IMR-90 (cell line): Measurements from ENCODE around the gene FUT7. TPM values are rescaled to one million over a fixed set of nuclear protein-coding genes. Genes with fewer than 3 reads are reported as not detected.

Source experiments
- ATAC-seq: fragments of 200-7000 bp; cut with Tn5 transposase; 2 replicates; pipeline ENCODE4 v1.9.1; 2020; ENCODE audit warnings: low read depth, mild to moderate bottlenecking, moderate library complexity
- BruUV-seq: library from RNA; stranded (reverse); fragments of 400-500 nt; replicated peaks from 2 replicates; lab custom pipeline; 2021; lab: Mats Ljungman, UMichigan
- CTCF ChIA-PET: fragments of 300-600 bp; formaldehyde crosslinking; extraction: SDS; loops from one replicate; lab custom pipeline; 2021; ENCODE audit warnings: antibody characterized with exemption; lab: Yijun Ruan, JAX
- POLR2A ChIA-PET: fragments of 300-600 bp; sonication (Branson Sonifier 250); formaldehyde crosslinking; loops from one replicate; lab custom pipeline; 2022; ENCODE audit warnings: antibody characterized with exemption; ENCODE audit not compliant: unreplicated experiment; lab: Charles Lee
- DNase-seq: peaks from one replicate; pipeline ENCODE4 v3.0.0; 2013
- H2AFZ ChIP-seq: replicated peaks from 2 replicates; pipeline ENCODE3; 2013; ENCODE audit warnings: low read length, mild to moderate bottlenecking; ENCODE audit not compliant: poor library complexity
- H2AK5ac ChIP-seq: 2 replicates; pipeline ENCODE4 v1.6.1; 2013; ENCODE audit warnings: low read depth, low read length, inconsistent platforms
- H2AK9ac ChIP-seq: replicated peaks from 2 replicates; pipeline ENCODE3; 2013; ENCODE audit warnings: mild to moderate bottlenecking, low read depth, low read length, moderate library complexity; ENCODE audit not compliant: poor library complexity
- H2BK120ac ChIP-seq: 2 replicates; pipeline ENCODE4 v1.6.1; 2013; ENCODE audit warnings: low read depth, low read length, inconsistent platforms
- H2BK15ac ChIP-seq: 3 replicates; pipeline ENCODE4 v1.6.1; 2013; ENCODE audit warnings: low read depth, low read length, inconsistent platforms
- H2BK20ac ChIP-seq: 2 replicates; pipeline ENCODE4 v1.6.1; 2013; ENCODE audit warnings: low read depth, mild to moderate bottlenecking, inconsistent platforms, low read length, moderate library complexity
- H2BK5ac ChIP-seq: 2 replicates; pipeline ENCODE4 v1.6.1; 2013; ENCODE audit warnings: mild to moderate bottlenecking, low read depth, low read length, inconsistent platforms; ENCODE audit not compliant: poor library complexity, severe bottlenecking
- H3K14ac ChIP-seq: replicated peaks from 2 replicates; pipeline ENCODE4 v1.6.1; 2013; ENCODE audit warnings: low read depth, low read length, inconsistent platforms
- H3K18ac ChIP-seq: 2 replicates; pipeline ENCODE4 v1.6.1; 2013; ENCODE audit warnings: low read depth, low read length, control low read depth
- H3K23ac ChIP-seq: 2 replicates; pipeline ENCODE4 v1.6.1; 2013; ENCODE audit warnings: low read depth, low read length, inconsistent platforms
- H3K27ac ChIP-seq: 2 replicates; pipeline ENCODE4 v1.5.1; 2013; ENCODE audit warnings: mild to moderate bottlenecking, control low read depth, low read length; ENCODE audit not compliant: insufficient read depth
- H3K27me3 ChIP-seq: 2 replicates; pipeline ENCODE4 v1.6.1; 2013; ENCODE audit warnings: low read length; ENCODE audit not compliant: control insufficient read depth, insufficient read depth
- H3K36me3 ChIP-seq: 2 replicates; pipeline ENCODE4 v1.6.1; 2013; ENCODE audit warnings: low read length, mixed read lengths; ENCODE audit not compliant: control insufficient read depth, insufficient read depth
- H3K4ac ChIP-seq: 2 replicates; pipeline ENCODE4 v1.6.1; 2013; ENCODE audit warnings: low read depth, low read length, inconsistent platforms
- H3K4me1 ChIP-seq: 2 replicates; pipeline ENCODE4 v1.6.1; 2013; ENCODE audit warnings: low read length, mixed read lengths; ENCODE audit not compliant: control insufficient read depth, insufficient read depth
- H3K4me2 ChIP-seq: 2 replicates; pipeline ENCODE4 v1.6.1; 2013; ENCODE audit warnings: low read depth, mild to moderate bottlenecking, control low read depth, low read length, moderate library complexity
- H3K4me3 ChIP-seq: 2 replicates; pipeline ENCODE4 v1.5.1; 2013; ENCODE audit warnings: low read depth, mild to moderate bottlenecking, control low read depth, low read length, moderate library complexity; ENCODE audit not compliant: insufficient read depth
- H3K56ac ChIP-seq: 2 replicates; pipeline ENCODE4 v1.6.1; 2013; ENCODE audit warnings: low read length, inconsistent platforms; ENCODE audit not compliant: insufficient read depth; ENCODE audit errors: extremely low read depth
- H3K79me1 ChIP-seq, 2 experiments: 2 replicates each; pipeline ENCODE4 v1.6.1; 2013; ENCODE audit warnings: low read length in 2 of 2, inconsistent platforms in 1 of 2, low read depth in 1 of 2
- H3K9ac ChIP-seq: 2 replicates; pipeline ENCODE4 v1.6.1; 2013; ENCODE audit warnings: low read depth, low read length, control low read depth
- H3K9me1 ChIP-seq: 2 replicates; pipeline ENCODE4 v1.6.1; 2013; ENCODE audit warnings: low read length, inconsistent platforms; ENCODE audit not compliant: insufficient read depth
- H3K9me3 ChIP-seq: 2 replicates; pipeline ENCODE4 v1.6.1; 2013; ENCODE audit warnings: low read length; ENCODE audit not compliant: control insufficient read depth, insufficient read depth
- H4K20me1 ChIP-seq: 2 replicates; pipeline ENCODE4 v1.6.1; 2013; ENCODE audit warnings: low read length, inconsistent platforms; ENCODE audit not compliant: insufficient read depth
- H4K5ac ChIP-seq: 2 replicates; pipeline ENCODE4 v1.6.1; 2013; ENCODE audit warnings: mild to moderate bottlenecking, low read depth, low read length, control low read depth
- H4K8ac ChIP-seq, 2 experiments: 2 replicates each; pipeline ENCODE4 v1.6.1; 2013; ENCODE audit warnings: low read depth in 2 of 2, low read length in 2 of 2, control low read depth in 1 of 2, inconsistent platforms in 1 of 2
- H4K91ac ChIP-seq: 2 replicates; pipeline ENCODE4 v1.6.1; 2013; ENCODE audit warnings: low read depth, low read length, inconsistent platforms; ENCODE audit not compliant: insufficient read depth
- CEBPB ChIP-seq: IDR thresholded peaks from 2 replicates; pipeline ENCODE4 v1.6.1; 2012; ENCODE audit warnings: low read depth, low read length, improper control_type of control experiment
- FOS ChIP-seq: fragments of 150-350 bp; IDR thresholded peaks from 2 replicates; pipeline ENCODE4 v1.6.1; 2016; ENCODE audit warnings: low read depth, low read length
- MAZ ChIP-seq: IDR thresholded peaks from 2 replicates; pipeline ENCODE4 v1.6.1; 2012; ENCODE audit warnings: low read depth, mild to moderate bottlenecking, low read length, improper control_type of control experiment, moderate library complexity, borderline replicate concordance
- NFE2L2 ChIP-seq: fragments of 150-350 bp; IDR thresholded peaks from 2 replicates; pipeline ENCODE4 v1.6.1; 2016; ENCODE audit warnings: low read depth, mild to moderate bottlenecking, low read length
- POLR2A ChIP-seq: IDR thresholded peaks from 2 replicates; pipeline ENCODE4 v1.6.1; 2012; ENCODE audit warnings: mild to moderate bottlenecking, low read depth, low read length
- RAD21 ChIP-seq: IDR thresholded peaks from 2 replicates; pipeline ENCODE4 v1.6.1; 2012; ENCODE audit warnings: low read length, improper control_type of control experiment
- RCOR1 ChIP-seq: IDR thresholded peaks from 2 replicates; pipeline ENCODE4 v1.6.1; 2012; ENCODE audit warnings: mild to moderate bottlenecking, low read length, improper control_type of control experiment; ENCODE audit not compliant: insufficient replicate concordance
- RFX5 ChIP-seq: IDR thresholded peaks from 2 replicates; pipeline ENCODE4 v1.8.0; 2012; ENCODE audit warnings: low read depth, mild to moderate bottlenecking, low read length, moderate library complexity
- WGBS, 2 experiments: methylation state at CpG; one replicate each; pipeline versions ENCODE4 v1.1.5 to v1.1.7; 2013; ENCODE audit warnings: missing lambda C conversion rate in 2 of 2; ENCODE audit not compliant: insufficient read length in 1 of 2; ENCODE audit errors: extremely low coverage in 2 of 2; 5-methylcytosine and 5-hydroxymethylcytosine counted together
- dilution Hi-C: fragments of 300-500 bp; cut with HindIII; formaldehyde crosslinking; loops from one replicate; pipeline ENCODE4 v1.14.3; 2018; ENCODE audit warnings: low sequenced_read_pairs; ENCODE audit not compliant: unreplicated experiment
- in situ Hi-C: fragments of 300-500 bp; cut with MboI; formaldehyde crosslinking; loops from 3 replicates; pipeline ENCODE4 v1.14.3; 2019; ENCODE audit warnings: low sequenced_read_pairs, inconsistent platforms, mixed read lengths
- intact Hi-C: fragments of 100-400 bp; cut with micrococcal nuclease; formaldehyde crosslinking; loops from 2 replicates; pipeline ENCODE4 v1.10.0; 2022
- polyA plus RNA-seq, 3 experiments: library from polyadenylated mRNA; depleted of rRNA; stranded (reverse); fragments of >200 nt; gene quantifications; 2 replicates each; pipeline ENCODE4 v1.2.3, GENCODE V29; 2012; ENCODE audit warnings: low replicate concordance in 1 of 3
- total RNA-seq: library from RNA; depleted of rRNA; stranded (reverse); fragments of >200 nt; gene quantifications from 2 replicates; pipeline ENCODE4 v1.2.3, GENCODE V29; 2012
- TF ChIP-seq, protein P1 (sequence below): conservative IDR thresholded peaks from 2 replicates; pipeline ENCODE4 v1.5.1; 2012; ENCODE audit warnings: mild to moderate bottlenecking, low read depth, low read length, improper control_type of control experiment
- TF ChIP-seq, protein P2 (sequence below): fragments of 150-350 bp; IDR thresholded peaks from 2 replicates; pipeline ENCODE4 v1.6.1; 2017; ENCODE audit warnings: mild to moderate bottlenecking, antibody characterized with exemption, low read length, low read depth

The FUT7 gene
- total and polyA plus RNA-seq, 2 of the 4 experiments (the other 2 are of a cell fraction): not detected

DNA sequence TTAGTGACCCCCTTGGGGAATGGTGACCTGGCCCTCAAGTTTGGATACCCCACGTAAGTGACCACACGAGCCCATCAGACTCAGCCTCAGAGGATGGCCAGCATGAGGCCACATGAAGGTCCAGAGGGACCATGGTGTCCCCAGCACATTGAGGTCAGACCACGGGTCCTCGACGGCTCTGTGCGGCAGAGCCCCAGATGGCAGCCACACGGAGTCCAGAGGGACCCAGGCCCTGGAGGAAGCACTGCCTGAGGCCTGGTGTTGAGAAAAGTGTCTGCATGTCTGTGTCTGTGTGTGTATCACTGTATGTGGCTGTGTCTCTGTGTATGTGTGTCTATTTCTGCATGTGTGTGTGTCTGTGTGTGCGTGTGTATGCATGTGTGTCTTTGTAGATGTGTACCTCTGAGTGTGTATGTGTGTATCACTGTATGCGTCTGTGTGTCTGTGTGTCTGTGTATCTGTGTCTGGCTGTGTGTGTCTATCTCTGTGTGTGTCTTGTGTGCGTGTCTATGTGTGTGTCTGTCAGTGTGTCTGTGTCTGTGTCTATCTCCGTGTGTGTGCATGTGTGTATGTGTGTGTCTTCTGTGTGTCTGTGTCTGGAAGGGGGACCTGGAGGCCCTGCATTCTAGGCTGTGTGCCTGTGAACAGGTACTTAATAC, 48.1 kb downstream of the FUT7 start:
- no peak overlapping the region for H3K14ac ChIP-seq
- no peaks in the 10 kb centered on the region for H3K9me1 ChIP-seq
- no peak overlapping the region for H3K27ac ChIP-seq
- no peak overlapping the region for H4K91ac ChIP-seq
- no peak overlapping the region for H3K4me3 ChIP-seq
- H2BK15ac ChIP-seq: no peak overlapping the region
- H2AK5ac ChIP-seq: no peak overlapping the region
- H3K36me3 ChIP-seq: no peaks in the 10 kb centered on the region
- H4K5ac ChIP-seq: no peak overlapping the region
- no peak overlapping the region for H2BK5ac ChIP-seq
- H3K23ac ChIP-seq: no peak overlapping the region
- no peak overlapping the region for H4K8ac ChIP-seq
- intact Hi-C loops: no loop called here
- WGBS, 2 experiments: 92% methylated on average over 5 of the region's 11 CpGs; no CpG with 5 or more reads in 1 of the 2 experiments
- H2AK9ac ChIP-seq: no peak overlapping the region
- no peak overlapping the region for H2BK20ac ChIP-seq
- no peak overlapping the region for H3K4ac ChIP-seq
- ChIA-PET CTCF (no interaction called here), POLR2A (no interaction called here)
- H3K79me1 ChIP-seq: no peaks in the 10 kb centered on the region
- no peak overlapping the region for H3K9ac ChIP-seq
- ATAC-seq (no peak), DNase-seq (no peak)
- TF ChIP-seq POLR2A (no peak), FOS (no peak), RAD21 (no peak), MAZ (no peak), NFE2L2 (no peak), RCOR1 (no peak), RFX5 (no peak), CEBPB (no peak)
- TF ChIP-seq, protein P1, sequence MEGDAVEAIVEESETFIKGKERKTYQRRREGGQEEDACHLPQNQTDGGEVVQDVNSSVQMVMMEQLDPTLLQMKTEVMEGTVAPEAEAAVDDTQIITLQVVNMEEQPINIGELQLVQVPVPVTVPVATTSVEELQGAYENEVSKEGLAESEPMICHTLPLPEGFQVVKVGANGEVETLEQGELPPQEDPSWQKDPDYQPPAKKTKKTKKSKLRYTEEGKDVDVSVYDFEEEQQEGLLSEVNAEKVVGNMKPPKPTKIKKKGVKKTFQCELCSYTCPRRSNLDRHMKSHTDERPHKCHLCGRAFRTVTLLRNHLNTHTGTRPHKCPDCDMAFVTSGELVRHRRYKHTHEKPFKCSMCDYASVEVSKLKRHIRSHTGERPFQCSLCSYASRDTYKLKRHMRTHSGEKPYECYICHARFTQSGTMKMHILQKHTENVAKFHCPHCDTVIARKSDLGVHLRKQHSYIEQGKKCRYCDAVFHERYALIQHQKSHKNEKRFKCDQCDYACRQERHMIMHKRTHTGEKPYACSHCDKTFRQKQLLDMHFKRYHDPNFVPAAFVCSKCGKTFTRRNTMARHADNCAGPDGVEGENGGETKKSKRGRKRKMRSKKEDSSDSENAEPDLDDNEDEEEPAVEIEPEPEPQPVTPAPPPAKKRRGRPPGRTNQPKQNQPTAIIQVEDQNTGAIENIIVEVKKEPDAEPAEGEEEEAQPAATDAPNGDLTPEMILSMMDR: no peak
- TF ChIP-seq, protein P2, sequence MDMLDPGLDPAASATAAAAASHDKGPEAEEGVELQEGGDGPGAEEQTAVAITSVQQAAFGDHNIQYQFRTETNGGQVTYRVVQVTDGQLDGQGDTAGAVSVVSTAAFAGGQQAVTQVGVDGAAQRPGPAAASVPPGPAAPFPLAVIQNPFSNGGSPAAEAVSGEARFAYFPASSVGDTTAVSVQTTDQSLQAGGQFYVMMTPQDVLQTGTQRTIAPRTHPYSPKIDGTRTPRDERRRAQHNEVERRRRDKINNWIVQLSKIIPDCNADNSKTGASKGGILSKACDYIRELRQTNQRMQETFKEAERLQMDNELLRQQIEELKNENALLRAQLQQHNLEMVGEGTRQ: no peak
- H3K27me3 ChIP-seq: peaks cover 46% of the 10 kb centered on the region
- H4K20me1 ChIP-seq: no peaks in the 10 kb centered on the region
- no peaks in the 10 kb centered on the region for H3K4me1 ChIP-seq
- H2AFZ ChIP-seq: no peak overlapping the region
- no peak overlapping the region for H3K56ac ChIP-seq
- H2BK120ac ChIP-seq: no peak overlapping the region
- H3K9me3 ChIP-seq: no peaks in the 10 kb centered on the region
- H3K18ac ChIP-seq: no peak overlapping the region
- dilution Hi-C loops: no loop called here
- H3K4me2 ChIP-seq: no peak overlapping the region
- no TSS peak for BruUV-seq
- in situ Hi-C loops: no loop called here
